Mucosa of rectum (tissue), 2 donors: ENCODE data around the gene SPON1.
"Not testable (repeated sequence)": the region's sequence is repeated elsewhere in the genome, so short reads cannot be mapped to it uniquely, and the experiment has no call there.

Source experiments
- H3K27ac ChIP-seq, 2 donors: one replicate each; pipeline ENCODE4 v1.7.0; 2013; ENCODE audit warnings: inconsistent platforms in 2 of 2, low read depth in 2 of 2, low read length in 2 of 2
- H3K27me3 ChIP-seq, 2 donors: one replicate each; pipeline ENCODE4 v1.7.0; 2013; ENCODE audit warnings: low read length in 2 of 2; ENCODE audit not compliant: control insufficient read depth in 2 of 2, insufficient read depth in 2 of 2
- H3K36me3 ChIP-seq, 2 donors: one replicate each; pipeline ENCODE4 v1.7.0; 2013; ENCODE audit warnings: low read length in 2 of 2; ENCODE audit not compliant: control insufficient read depth in 2 of 2, insufficient read depth in 2 of 2
- H3K4me1 ChIP-seq, 2 donors: one replicate each; pipeline ENCODE4 v1.7.0; 2013; ENCODE audit warnings: low read length in 2 of 2, mild to moderate bottlenecking in 1 of 2; ENCODE audit not compliant: control insufficient read depth in 2 of 2, insufficient read depth in 2 of 2
- H3K4me3 ChIP-seq, 2 donors: one replicate each; pipeline ENCODE4 v1.7.0; 2013; ENCODE audit warnings: low read length in 2 of 2
- H3K9ac ChIP-seq, 2 donors: one replicate each; pipeline ENCODE4 v1.7.0; 2013; ENCODE audit warnings: low read length in 2 of 2, low read depth in 1 of 2, mild to moderate bottlenecking in 1 of 2
- H3K9me3 ChIP-seq, 2 donors: one replicate each; pipeline ENCODE4 v1.7.0; 2013; ENCODE audit warnings: low read length in 2 of 2; ENCODE audit not compliant: control insufficient read depth in 2 of 2
- donor health status: healthy.
- donor health status: Normal muscosa, but diverticular disease.

The SPON1 gene

GRCh38 chr11:14150878-14151277, 188.4 kb downstream of the SPON1 start:
- Histone ChIP-seq H3K36me3 (no peaks in the 10 kb centered on the region), H3K4me3 (no peak overlapping the region), H3K9me3 (no peaks in the 10 kb centered on the region), H3K27ac (no peak overlapping the region), H3K9ac (no peak overlapping the region), H3K27me3 (no peaks in the 10 kb centered on the region), H3K4me1 (no peaks in the 10 kb centered on the region)

DNA sequence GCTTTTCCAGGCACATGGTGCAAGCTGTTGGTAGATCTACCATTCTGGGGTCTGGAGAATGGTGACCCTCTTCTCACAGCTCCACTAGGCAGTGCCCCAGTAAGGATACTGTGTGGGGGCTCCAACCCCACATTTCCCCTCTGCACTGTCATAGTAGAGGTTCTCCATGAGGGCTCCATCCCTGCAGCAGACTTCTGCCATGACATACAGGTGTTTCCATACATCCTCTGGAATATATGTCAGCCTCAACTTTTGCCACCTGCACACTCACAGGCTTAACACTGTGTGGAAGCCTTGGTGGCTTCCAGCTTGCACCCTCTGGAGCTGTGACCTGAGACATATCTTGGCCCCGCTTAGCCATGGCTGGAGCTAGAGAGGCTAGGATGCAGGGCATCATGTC, 191.6 kb downstream of the SPON1 start:
- not testable (repeated sequence) for H3K27ac ChIP-seq

DNA sequence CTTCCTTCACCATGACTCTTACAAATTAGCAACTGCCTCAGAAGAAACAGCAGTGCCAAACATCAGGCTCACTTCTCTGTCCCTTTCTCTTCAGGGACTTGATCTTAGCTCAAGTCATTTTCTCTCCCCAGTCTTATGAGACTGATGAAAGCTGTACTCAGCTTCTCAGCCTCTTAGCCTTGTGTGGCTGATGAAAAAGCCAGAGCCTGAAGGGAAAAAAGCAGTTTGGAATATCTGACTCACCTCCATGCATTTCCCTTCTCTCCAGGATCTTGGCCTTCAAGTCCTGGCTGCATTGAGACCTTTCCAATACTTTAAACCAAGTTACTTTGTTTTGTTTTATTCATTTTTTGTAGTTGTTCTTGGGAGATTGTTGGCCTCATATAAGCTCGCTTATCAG, 195.9 kb downstream of the SPON1 start:
- no peaks in the 10 kb centered on the region for H3K27me3 ChIP-seq
- no peaks in the 10 kb centered on the region for H3K36me3 ChIP-seq
- H3K4me1 ChIP-seq: no peaks in the 10 kb centered on the region
- H3K9me3 ChIP-seq: peaks cover 0 to 4% of the 10 kb centered on the region in 2 donors
- no peak overlapping the region for H3K9ac ChIP-seq
- no peak overlapping the region for H3K4me3 ChIP-seq
- no peak overlapping the region for H3K27ac ChIP-seq

More for the DNA sequence above, 191.6 kb downstream of the SPON1 start:
- not testable (repeated sequence) for H3K27me3 ChIP-seq, H3K4me1 ChIP-seq, H3K36me3 ChIP-seq, H3K4me3 ChIP-seq, H3K9ac ChIP-seq, H3K9me3 ChIP-seq

- Histone ChIP-seq H3K36me3 (no peaks in the 10 kb centered on the region), H3K27me3 (no peaks in the 10 kb centered on the region)
Measured at GRCh38 chr11:14163576-14163975, 201.1 kb downstream of the SPON1 start.

GRCh38 chr11:14173679-14174078, 211.2 kb downstream of the SPON1 start:
- not testable (repeated sequence) for H3K4me3 ChIP-seq, H3K27me3 ChIP-seq

More at GRCh38 chr11:14163576-14163975, 201.1 kb downstream of the SPON1 start:
- H3K4me1 ChIP-seq: no peaks in the 10 kb centered on the region
- no peak overlapping the region for H3K4me3 ChIP-seq
- H3K27ac ChIP-seq: no peak overlapping the region
- no peaks in the 10 kb centered on the region for H3K9me3 ChIP-seq
- H3K9ac ChIP-seq: no peak overlapping the region

DNA sequence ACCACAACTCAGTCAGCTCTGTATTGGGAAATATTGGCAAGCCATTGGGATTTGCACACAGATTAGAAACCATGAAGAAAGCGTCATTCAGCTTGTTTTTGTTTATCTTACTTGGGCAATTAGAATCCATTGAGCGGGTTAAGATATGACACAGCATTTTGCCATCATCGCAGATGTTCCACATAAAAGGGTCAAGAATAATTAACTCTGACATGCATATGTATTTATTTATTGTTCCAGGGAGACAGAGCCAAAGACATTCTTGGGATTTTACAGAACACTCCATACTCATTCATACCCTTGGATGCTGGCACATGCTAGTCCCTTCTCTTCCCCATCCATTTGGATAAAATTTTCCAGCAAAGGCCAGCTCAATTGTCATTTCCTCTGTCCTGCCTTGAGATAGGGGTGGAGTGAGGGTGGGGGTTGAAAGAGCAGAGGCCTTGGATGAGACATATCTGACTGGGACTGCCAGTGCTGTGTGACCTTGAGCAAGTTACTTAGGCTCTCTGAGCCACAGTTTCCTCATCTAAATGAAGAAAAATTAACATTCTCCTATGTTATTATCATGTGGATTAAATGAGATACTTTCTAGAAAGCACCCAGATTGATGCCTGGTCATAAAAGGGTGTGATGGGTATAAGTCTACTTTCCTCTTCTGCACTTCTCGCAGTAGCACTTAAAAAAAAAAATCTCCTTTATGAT, 216.7 kb downstream of the SPON1 start:
- Histone ChIP-seq H3K9ac (no peak overlapping the region), H3K9me3 (no peaks in the 10 kb centered on the region), H3K27me3 (no peaks in the 10 kb centered on the region), H3K4me3 (no peak overlapping the region), H3K27ac (no peak overlapping the region), H3K4me1 (no peaks in the 10 kb centered on the region), H3K36me3 (no peaks in the 10 kb centered on the region)

More at GRCh38 chr11:14173679-14174078, 211.2 kb downstream of the SPON1 start:
- not testable (repeated sequence) for H3K9me3 ChIP-seq, H3K27ac ChIP-seq, H3K9ac ChIP-seq, H3K4me1 ChIP-seq, H3K36me3 ChIP-seq

GRCh38 chr11:14181121-14181520, 218.6 kb downstream of the SPON1 start:
- H3K9ac ChIP-seq: no peak overlapping the region
- H3K4me3 ChIP-seq: no peak overlapping the region
- H3K4me1 ChIP-seq: no peaks in the 10 kb centered on the region
- no peaks in the 10 kb centered on the region for H3K27me3 ChIP-seq
- H3K27ac ChIP-seq: no peak overlapping the region
- H3K36me3 ChIP-seq: no peaks in the 10 kb centered on the region
- no peaks in the 10 kb centered on the region for H3K9me3 ChIP-seq

DNA sequence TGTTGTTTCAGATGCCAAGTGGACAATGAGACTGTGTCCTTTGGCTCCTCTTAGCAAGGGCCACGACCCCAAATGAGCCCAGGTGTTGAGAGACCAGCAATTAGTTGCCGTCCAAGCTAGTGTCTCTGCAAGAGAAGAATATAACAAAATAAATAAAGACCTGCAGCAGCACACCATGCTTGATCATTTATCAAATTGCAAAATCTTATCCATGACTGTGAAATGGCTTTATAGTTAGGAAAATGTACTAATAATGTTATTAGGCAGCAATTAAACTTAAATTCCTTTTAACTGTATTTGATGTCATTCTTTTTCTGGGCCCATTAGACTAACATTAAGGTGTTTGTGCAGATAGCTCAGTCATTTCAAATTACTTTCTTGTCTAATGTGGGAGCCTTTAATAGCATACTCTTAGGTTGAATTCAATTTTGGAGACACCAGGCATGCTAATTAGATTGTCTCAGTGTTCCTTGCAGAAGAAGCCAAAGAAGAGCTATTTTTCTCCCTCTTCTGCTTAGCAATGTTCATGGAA, 220.4 kb downstream of the SPON1 start:
- Histone ChIP-seq H3K27ac (no peak overlapping the region), H3K27me3 (no peaks in the 10 kb centered on the region), H3K9ac (no peak overlapping the region), H3K4me1 (no peaks in the 10 kb centered on the region), H3K4me3 (no peak overlapping the region), H3K9me3 (no peaks in the 10 kb centered on the region), H3K36me3 (no peaks in the 10 kb centered on the region)

GRCh38 chr11:14184028-14184940, 221.8 kb downstream of the SPON1 start:
- H3K27ac ChIP-seq: no peak overlapping the region

GRCh38 chr11:14185461-14185860, 222.9 kb downstream of the SPON1 start:
- no peaks in the 10 kb centered on the region for H3K4me1 ChIP-seq
- no peaks in the 10 kb centered on the region for H3K9me3 ChIP-seq
- no peak overlapping the region for H3K4me3 ChIP-seq
- H3K27me3 ChIP-seq: no peaks in the 10 kb centered on the region
- no peak overlapping the region for H3K27ac ChIP-seq
- no peaks in the 10 kb centered on the region for H3K36me3 ChIP-seq
- H3K9ac ChIP-seq: no peak overlapping the region

More at GRCh38 chr11:14184028-14184940, 221.8 kb downstream of the SPON1 start:
- Histone ChIP-seq H3K4me3 (no peak overlapping the region), H3K4me1 (no peaks in the 10 kb centered on the region), H3K9ac (no peak overlapping the region), H3K9me3 (no peaks in the 10 kb centered on the region), H3K36me3 (no peaks in the 10 kb centered on the region), H3K27me3 (no peaks in the 10 kb centered on the region)
